Gastrocnemius medialis (tissue), 4 donors: Measurements from ENCODE around the gene NFRKB. TPM values are rescaled to one million over a fixed set of nuclear protein-coding genes. Genes with fewer than 3 reads are reported as not detected.

Source experiments
- ATAC-seq, 2 donors: fragments of 150-250 bp; one replicate each; pipeline ENCODE4 v1.9.1; 2016
- DNase-seq, 2 donors: peaks; one replicate each; pipeline ENCODE4 v3.0.0-alpha.2; 2019
- H3K27ac ChIP-seq, 4 donors: fragments of 200-600 bp; sonication (generic); 1 replicate in 1 of 4; 2 replicates in 3 of 4; pipeline ENCODE4 v1.5.1; 2016 to 2018; ENCODE audit warnings: mild to moderate bottlenecking in 2 of 4, moderate library complexity in 1 of 4
- H3K27me3 ChIP-seq, 3 donors: fragments of 200-600 bp; sonication (generic) in 2 of 3; 1 replicate in 1 of 3; 2 replicates in 2 of 3; pipeline versions ENCODE4 v1.5.1 to v1.6.0; 2016 to 2019; ENCODE audit warnings: mild to moderate bottlenecking in 1 of 3, moderate library complexity in 1 of 3
- H3K36me3 ChIP-seq, 2 donors: fragments of 200-600 bp; sonication (generic) in 1 of 2; one replicate each; pipeline ENCODE4 v1.5.1; 2017 to 2018
- H3K4me1 ChIP-seq, 2 donors: fragments of 200-600 bp; sonication (generic) in 1 of 2; one replicate each; pipeline ENCODE4 v1.5.1; 2016 to 2017; ENCODE audit warnings: mild to moderate bottlenecking in 2 of 2
- H3K4me3 ChIP-seq, 4 donors: fragments of 200-600 bp; sonication (generic) in 3 of 4; 1 replicate in 1 of 4; 2 replicates in 3 of 4; pipeline ENCODE4 v1.5.1; 2016 to 2019; ENCODE audit warnings: mild to moderate bottlenecking in 2 of 4
- H3K9me3 ChIP-seq, 3 donors: fragments of 200-600 bp; sonication (generic) in 2 of 3; 1 replicate in 1 of 3; 2 replicates in 2 of 3; pipeline ENCODE4 v1.5.1; 2016 to 2019
- CTCF ChIP-seq, 5 experiments: fragments of 450-650 bp in 3 of 5; fragments of 200-600 bp in 2 of 5; sonication (generic) in 2 of 5; IDR thresholded peaks in 4 of 5; conservative IDR thresholded peaks in 1 of 5; 1 replicate in 4 of 5; 2 replicates in 1 of 5; pipeline ENCODE4 v1.5.1; 2016 to 2019; ENCODE audit warnings: antibody characterized with exemption in 5 of 5, mild to moderate bottlenecking in 3 of 5, moderate library complexity in 3 of 5
- POLR2A ChIP-seq, 2 donors: fragments of 450-650 bp; IDR thresholded peaks; one replicate each; pipeline ENCODE4 v1.6.1; 2017; ENCODE audit warnings: antibody characterized with exemption in 2 of 2, mild to moderate bottlenecking in 2 of 2, moderate library complexity in 2 of 2
- in situ Hi-C, 4 donors: fragments of 200-750 bp; cut with MboI; loops; one replicate each; pipeline versions ENCODE4 v1.15.0 to v1.8.0; 2017; ENCODE audit warnings: low sequenced_read_pairs in 4 of 4
- intact Hi-C: fragments of 100-400 bp; cut with DNase I; formaldehyde crosslinking; loops from one replicate; pipeline ENCODE4 v1.15.1; 2023; ENCODE audit warnings: low total_unique reads
- total RNA-seq, 4 donors: library from RNA; depleted of rRNA; stranded (reverse); fragments of >200 nt; gene quantifications; one replicate each; pipeline versions ENCODE4 v1.1.0 to v1.2.3, GENCODE V29; 2016

Gene NFRKB
- total RNA-seq, 4 donors from 2014 or later: 22.5 to 34.3 (median 23.4) TPM

- intact Hi-C loops: no loop called here
Measured at GRCh38 chr11:129928923-129929692, 33.7 kb upstream of the NFRKB start.

DNA sequence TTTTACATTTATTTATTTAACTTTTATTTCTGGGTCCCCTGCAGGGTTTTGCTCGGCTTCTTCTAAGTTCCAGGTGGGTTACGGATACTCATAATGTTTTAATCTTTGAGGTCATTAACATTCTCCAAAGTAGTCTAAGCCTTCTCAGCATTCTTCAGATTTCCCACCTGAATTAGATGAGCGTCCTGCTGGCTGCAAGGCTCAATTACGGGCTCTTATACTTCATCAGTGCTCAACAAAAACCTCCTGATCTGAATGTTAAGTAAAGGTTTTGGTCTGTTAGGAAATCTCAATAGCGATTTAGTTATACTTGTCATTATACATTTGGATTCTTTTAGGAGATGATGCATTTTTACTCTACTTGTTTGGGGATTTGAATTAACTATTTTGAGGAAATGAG lies 27.3 kb upstream of the NFRKB start:
- peaks cover 0 to 3% of the 10 kb centered on the region in 2 donors for H3K4me1 ChIP-seq
- in situ Hi-C loops: loop anchor here in 1 of 4 donors (5.0 kb wide), 1 partner anchor 215 kb away; no protein-coding TSS in a partner anchor
- DNase-seq (no peak), ATAC-seq (no peak)
- H3K9me3 ChIP-seq: no peaks in the 10 kb centered on the region
- H3K36me3 ChIP-seq: peaks cover 0 to 40% of the 10 kb centered on the region in 2 donors
- no peak overlapping the region for H3K4me3 ChIP-seq
- intact Hi-C loops: loop anchor here (1.0 kb wide), 1 partner anchor 210 kb away; no protein-coding TSS in a partner anchor
- H3K27me3 ChIP-seq: no peaks in the 10 kb centered on the region
- H3K27ac ChIP-seq: no peak overlapping the region
- TF ChIP-seq CTCF (IDR thresholded peaks at IDR 0.05 in 4 of 5, conservative IDR thresholded peaks at IDR 0.05 in 1 of 5) (no peak), POLR2A (IDR thresholded peaks at IDR 0.05) (no peak)

More at GRCh38 chr11:129928923-129929692, 33.7 kb upstream of the NFRKB start:
- in situ Hi-C loops: loop anchor here in 3 of 4 donors (5.0 kb wide), 1 partner anchor 203 kb away; no protein-coding TSS in a partner anchor
- no peak overlapping the region for H3K4me3 ChIP-seq
- no peak for DNase-seq
- no peaks in the 10 kb centered on the region for H3K27me3 ChIP-seq
- peaks cover 0 to 28% of the 10 kb centered on the region in 2 donors for H3K36me3 ChIP-seq
- H3K27ac ChIP-seq: no peak overlapping the region
- ATAC-seq: no peak
- no peaks in the 10 kb centered on the region for H3K4me1 ChIP-seq
- TF ChIP-seq POLR2A (IDR thresholded peaks at IDR 0.05) (no peak), CTCF (IDR thresholded peaks at IDR 0.05 in 4 of 5, conservative IDR thresholded peaks at IDR 0.05 in 1 of 5) (no peak)
- H3K9me3 ChIP-seq: no peaks in the 10 kb centered on the region

GRCh38 chr11:129918361-129918760 lies 23.0 kb upstream of the NFRKB start:
- Histone ChIP-seq H3K4me3 (no peak overlapping the region), H3K27me3 (no peaks in the 10 kb centered on the region), H3K27ac (no peak overlapping the region), H3K4me1 (no peaks in the 10 kb centered on the region), H3K36me3 (peaks cover 2 to 70% of the 10 kb centered on the region in 2 donors), H3K9me3 (no peaks in the 10 kb centered on the region)
- ATAC-seq (no peak), DNase-seq (no peak)
- TF ChIP-seq POLR2A (IDR thresholded peaks at IDR 0.05): no peak
- TF ChIP-seq CTCF (IDR thresholded peaks at IDR 0.05 in 4 of 5, conservative IDR thresholded peaks at IDR 0.05 in 1 of 5): no peak
- intact Hi-C loops (no loop called here), in situ Hi-C loops (no loop called here)

DNA sequence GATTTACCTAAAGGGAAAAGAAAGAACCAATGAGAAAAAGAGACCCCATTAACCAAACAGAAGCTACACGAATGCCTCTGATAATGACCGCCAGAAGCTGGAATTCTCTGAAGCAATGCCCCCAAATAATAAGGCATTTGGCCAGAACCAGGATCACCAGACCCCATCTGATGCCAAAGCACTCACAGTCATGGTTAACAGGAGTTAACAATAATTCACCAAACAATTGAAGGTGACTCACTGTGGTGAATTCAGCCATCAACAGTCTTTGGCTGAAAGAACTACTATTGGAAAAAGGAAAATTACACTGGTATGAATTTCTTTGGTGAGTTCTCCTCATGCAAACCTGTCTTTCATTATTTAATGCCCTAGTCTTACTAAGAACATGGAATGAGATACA lies 21.9 kb upstream of the NFRKB start:
- TF ChIP-seq CTCF (IDR thresholded peaks at IDR 0.05 in 4 of 5, conservative IDR thresholded peaks at IDR 0.05 in 1 of 5) (no peak), POLR2A (IDR thresholded peaks at IDR 0.05) (no peak)
- intact Hi-C loops: no loop called here
- H3K36me3 ChIP-seq: peaks cover 2 to 62% of the 10 kb centered on the region in 2 donors
- no peaks in the 10 kb centered on the region for H3K27me3 ChIP-seq
- in situ Hi-C loops: no loop called here
- H3K9me3 ChIP-seq: no peaks in the 10 kb centered on the region
- DNase-seq (no peak), ATAC-seq (no peak)
- no peaks in the 10 kb centered on the region for H3K4me1 ChIP-seq
- no peak overlapping the region for H3K27ac ChIP-seq
- H3K4me3 ChIP-seq: no peak overlapping the region
